ENCODE results near the gene TUBB4B.

TUBB4B gene

DNA sequence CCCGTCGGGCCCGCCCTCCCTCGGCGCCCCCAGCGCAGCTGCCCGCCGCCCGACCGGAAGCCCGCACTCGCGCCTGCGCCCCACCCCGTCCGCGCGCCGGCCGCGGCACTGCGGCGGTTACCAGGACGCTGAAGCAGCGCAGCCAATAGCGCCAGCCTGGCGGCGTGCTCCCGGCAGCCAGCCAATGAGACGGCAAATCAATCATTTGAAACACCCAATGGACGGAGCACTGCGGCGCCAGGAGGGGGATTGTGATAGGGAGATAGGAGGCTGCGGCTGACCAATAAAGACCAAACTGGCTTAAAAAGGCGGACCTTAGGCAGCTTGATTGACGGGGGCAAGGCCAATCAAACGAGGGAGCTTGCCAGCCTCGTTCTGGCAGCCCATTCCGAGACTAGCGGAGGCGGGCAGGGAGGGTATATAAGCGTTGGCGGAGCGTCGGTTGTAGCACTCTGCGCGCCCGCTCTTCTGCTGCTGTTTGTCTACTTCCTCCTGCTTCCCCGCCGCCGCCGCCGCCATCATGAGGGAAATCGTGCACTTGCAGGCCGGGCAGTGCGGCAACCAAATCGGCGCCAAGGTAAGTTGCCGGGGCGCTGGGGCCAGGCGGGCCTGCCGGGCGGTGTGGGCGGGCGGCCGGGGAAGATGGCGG lies at the start of gene TUBB4B:
Gene TUBB4B (plus strand): TSS at position 447 of the 649 bp plus-strand sequence. CDS start 74 bp downstream, at position 521.
- peak; percentile 99 for DNase-seq

DNA sequence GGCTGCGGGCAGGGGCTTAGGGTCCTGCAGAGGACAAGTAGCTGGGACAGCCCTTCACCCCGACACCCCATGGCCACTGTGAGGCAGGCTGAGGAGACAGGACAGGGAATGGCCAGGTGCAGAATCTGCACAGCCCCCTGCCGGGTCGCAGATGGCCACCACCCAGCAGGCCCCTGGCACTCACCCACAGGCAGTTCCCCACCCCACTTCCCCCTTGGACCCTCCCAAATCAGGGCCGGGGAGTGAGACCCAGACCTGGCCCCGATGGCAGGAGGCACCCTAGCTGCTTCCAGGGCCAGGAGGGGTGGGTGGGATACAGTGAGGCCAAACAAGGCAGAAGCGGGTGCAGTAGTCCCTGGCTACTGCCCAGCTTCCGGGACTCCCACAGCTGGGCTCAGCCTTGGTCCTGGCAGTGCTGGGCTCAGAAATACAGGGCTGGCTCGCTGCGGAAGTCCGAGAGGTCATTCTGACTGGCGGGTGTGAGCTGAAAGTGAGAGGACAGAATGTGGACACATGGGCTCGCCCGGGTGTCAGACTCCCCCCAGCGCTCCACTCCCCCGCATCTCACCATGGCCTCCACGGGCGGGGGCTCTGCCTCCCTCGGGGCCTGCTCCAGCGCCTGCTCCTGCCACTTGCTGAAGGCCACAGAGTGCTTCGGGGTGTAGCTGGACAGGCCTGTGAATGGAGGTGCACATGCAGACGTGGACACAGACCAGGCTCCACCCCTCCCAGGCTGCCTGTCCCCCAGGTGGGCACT lies 49.2 kb upstream of the TUBB4B start:
- no peak for DNase-seq

DNA sequence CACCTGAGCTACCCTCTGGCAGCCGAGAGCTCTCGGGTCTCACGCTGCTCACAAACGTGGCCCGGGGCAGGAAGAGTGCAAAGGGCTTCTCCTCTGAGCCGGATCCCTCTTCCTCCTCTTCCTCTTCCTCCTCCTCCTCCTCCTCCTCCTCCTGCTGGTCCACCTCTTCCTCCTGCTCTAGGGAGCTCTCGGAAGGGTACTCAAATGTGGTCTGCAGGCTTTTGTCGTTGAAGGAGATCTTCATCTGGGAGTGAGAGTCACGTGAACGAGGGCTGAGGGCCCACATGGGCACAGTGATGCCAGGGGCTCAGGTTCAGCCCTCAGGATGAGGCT lies 48.7 kb upstream of the TUBB4B start:
- DNase-seq: no peak

DNA sequence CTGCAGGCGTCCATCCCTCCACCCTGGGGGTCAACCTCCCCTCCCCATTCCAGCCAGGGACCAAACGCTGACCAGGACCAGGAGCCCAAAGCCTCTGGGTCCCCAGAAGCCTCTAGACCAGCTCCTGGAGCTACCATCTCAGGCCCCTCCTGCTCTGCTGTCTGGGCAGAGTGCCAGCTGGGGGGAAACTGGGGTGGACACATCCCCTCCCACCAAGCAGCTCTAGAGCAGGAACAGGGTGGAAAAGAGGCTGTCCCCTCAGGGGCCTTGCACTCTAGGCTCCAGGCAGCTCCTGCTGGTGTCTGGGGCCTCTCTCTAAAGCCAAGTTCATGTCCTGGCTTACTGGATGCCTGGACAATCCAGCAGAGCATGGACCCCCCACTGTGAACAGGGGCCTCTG lies 48.2 kb upstream of the TUBB4B start:
- DNase-seq: no peak

DNA sequence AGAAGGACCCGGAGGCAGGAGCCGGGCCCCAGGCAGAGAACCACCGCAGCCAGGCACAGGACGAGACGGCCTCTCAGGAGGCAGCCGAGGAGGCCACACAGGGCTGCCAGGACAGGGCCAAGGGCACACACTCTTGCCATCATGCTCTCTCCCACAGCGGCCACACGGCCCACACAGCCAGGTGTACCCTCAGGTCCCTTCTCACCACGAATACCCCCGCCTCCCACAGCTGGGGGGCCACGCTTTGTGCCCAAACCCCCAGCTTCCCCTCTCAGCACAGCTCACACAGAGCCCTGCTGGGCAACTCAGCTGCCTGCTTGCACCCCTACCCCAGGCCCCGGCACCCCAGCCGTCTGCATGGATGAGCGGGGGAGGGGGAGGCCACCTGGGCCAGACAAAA lies 47.3 kb upstream of the TUBB4B start:
- DNase-seq: no peak

DNA sequence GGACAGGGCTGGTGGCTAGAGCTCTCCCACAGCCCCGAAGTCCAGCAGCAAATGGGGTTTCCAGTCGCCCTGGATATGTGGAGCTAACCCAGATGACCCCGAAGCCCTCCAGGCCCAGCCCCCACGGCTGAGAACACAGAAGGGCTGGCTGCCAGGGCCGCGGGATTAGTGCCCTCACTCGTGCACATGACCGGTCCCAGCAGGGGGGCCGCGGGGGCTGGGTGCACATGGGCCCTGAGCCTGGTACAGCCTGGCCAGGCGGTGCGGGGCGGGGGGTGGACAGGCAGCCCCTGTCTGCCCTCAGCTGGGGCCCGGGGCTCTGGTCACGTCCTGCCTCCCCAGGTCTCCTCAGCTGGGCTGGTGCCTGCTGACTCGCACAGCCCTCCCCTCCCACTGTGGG lies 46.7 kb upstream of the TUBB4B start:
- DNase-seq: no peak

DNA sequence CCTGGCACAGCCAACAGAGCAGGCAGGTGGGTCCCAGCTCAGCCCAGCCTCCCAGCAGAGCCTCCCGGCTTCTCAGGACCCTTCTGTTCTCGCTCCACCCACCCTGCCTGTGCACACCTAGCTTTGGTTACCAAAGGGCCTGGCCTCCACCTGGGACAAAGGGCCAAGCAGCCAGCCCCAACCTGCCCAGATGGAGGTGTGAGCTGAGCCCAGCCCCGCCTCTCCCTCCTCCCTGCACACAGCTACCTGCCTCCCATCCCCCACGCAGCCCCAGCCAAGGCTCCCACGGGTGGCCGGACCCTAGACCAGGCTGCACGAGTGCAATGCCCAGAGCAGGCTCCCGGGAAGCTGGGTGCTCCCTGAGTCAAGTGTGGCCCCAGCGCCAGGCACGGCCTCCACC lies 46.2 kb upstream of the TUBB4B start:
- no peak for DNase-seq

DNA sequence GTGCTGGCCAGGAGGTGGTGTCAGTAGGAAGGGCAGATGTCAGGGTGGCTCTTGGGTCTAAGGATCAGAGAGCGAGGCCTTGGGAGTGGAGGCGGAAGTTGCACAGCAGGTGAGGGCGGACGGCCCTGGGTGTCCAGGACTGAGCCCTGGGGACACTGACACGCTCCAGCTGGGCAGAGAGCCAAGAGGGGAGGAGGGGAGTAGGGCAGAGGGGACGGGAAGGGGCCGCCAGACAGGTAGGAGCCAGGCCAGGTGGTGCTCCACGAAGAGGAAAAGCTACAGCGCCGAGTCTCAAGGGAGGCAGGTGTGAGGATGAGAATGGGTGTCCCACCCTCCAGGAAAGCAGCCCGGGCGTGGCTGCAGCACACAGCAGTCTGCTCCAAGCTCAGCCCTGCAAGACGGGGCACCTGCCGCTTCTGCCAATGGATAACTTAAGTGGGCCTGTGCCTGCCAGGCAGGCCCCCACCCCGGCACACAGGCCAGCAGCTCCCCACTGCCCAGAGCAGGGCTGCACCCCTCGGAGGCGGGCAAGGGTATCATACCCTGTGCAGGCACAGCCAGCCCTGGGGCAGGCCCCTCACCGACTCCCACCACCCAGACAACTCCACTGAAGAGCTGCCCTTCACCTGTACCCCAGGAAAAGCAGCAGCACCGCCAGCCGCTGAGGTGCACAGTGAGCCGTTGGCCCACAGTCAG lies 45.4 kb upstream of the TUBB4B start:
- DNase-seq: no peak

DNA sequence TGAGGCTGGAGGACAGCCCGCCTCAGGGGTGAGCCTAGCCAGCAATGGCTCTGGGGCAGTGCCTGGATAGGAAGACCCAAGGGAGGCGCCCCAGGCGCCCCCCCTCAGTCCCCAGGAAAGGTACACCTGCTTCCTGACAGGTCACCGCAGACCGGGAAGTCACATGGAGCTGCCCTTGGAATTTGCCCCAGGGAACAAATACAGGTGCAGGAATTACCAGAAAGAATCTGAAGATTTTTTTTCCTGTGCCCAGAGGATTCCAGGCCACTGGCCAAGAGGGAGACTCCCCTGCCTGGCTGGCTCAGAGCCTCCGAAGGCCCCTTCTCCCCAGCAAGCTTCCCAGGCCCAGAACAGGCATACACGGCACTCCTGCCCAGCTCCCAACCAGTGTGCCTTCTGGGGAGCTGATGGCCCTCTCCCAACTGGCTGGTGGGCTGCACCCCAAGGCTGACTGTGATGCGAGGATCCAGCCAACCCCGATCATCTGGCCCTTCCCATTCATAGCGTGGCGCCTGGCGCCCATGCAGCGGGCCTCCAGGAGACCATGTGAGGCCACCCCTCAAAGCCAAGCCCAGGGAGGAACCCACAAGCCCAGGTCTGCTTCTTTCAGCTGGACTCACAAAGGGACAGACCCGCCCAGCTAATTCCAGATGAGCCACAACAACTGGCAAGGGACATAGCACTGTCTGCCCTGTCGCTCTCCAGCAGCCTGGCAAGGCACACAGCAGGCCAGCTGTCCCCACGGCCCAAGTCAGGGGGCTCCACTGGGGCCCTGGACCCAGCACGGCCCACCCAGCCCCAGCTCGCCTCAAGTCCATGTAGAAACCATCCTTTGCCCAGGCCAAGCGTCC lies 42.8 kb upstream of the TUBB4B start:
- DNase-seq: no peak

DNA sequence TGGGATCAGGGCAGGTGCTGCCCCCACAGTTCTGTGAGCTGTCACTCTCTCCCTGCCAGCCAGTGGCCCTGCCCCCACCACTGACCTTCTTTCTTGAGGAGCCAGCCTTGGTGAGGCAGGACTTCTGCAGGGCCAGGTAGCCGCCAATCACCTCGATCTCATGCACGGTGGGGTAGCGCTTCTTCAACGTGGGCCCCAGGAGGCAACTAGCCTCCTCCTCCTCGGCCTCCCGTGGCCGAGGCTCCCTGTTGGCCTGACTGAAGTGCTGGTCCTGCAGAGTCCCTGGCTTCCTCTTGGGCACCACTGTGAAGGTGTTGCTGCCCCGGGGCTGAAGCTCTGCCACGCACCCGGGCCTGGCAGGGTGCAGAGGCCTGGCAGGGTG lies 42.2 kb upstream of the TUBB4B start:
- DNase-seq: no peak

DNA sequence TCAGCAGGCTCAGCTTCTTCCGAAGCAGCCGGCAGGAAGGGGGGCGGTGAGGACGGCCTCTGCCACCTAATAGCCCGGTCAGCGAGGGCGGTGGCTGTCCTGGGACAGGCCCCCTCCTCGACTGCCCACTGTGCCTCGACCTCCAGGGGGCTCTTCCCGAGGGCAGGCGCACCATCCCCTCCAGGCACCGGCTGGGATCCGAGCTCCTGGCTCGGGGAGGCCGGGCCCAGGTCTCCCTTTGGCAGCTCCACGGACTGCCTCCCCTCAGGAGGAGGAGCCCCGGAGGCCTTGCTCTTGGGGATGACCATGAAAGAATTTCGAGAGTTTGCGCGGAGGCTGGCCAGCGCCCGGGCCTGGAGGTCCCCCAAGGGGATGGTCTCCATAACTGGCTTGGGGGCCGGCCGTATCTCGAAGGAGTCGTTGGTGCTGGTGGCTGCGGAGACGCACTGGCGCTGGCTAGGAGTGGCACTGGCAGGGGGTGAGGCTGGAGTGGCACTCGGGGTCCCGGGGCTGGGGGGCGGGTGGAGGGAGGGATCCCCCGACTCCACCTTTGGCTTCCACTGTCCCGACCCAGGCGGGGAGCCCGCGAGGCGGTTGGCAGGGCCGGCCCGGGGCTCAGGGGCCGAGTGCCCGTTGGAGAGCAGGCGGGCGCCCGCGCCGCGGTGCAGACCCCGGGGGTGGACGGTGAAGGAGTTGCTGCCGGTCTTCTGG lies 41.5 kb upstream of the TUBB4B start:
- DNase-seq: no peak

DNA sequence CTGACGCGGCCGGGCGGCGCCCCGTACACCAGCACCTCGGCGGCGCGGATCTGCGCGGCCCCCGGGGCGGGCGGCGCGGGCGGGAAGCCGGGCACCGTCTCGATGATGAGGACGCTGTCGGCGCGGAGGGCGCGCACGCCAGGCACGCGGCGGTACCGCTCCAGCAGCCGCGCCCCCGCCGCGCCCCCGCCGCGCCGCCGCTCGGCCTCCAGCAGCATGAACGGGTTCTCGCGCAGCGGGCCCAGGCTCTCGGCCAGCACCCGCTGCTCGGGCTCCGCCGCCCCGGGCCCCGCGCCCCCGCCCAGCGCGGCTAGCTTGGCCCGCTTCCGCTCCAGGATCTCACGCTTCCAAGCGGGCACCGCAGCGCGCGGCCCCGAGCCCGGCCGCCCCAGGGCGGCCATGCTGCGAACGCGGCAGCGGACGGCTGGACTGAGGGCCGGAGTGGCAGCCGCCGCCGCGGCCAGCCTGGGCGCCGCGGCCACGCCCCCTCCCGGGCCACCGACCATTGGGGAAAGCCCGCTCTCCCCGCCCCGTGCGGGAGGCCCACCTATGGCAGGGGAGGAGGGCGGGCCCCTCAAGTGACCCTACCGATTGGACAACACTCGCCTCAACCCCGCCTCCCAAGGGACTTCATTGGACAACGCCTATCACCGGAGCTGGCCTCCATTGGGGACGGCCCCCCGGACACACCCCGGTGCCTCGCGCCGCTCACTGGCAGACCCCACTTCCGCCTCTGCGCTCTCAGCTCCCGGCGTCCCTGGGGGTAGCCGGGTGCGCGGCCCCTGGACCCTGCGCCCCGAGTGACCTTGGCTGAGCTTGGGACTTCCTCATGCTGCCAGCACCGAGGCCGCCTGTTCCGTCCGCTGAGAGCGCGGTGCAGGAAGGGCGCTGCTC lies 40.5 kb upstream of the TUBB4B start, which contains the start of gene TPRN:
Gene TPRN (minus strand): TSS at position 431 of the 894 bp plus-strand sequence. CDS start 30 bp downstream, at position 401.
- peak; percentile 97 for DNase-seq

DNA sequence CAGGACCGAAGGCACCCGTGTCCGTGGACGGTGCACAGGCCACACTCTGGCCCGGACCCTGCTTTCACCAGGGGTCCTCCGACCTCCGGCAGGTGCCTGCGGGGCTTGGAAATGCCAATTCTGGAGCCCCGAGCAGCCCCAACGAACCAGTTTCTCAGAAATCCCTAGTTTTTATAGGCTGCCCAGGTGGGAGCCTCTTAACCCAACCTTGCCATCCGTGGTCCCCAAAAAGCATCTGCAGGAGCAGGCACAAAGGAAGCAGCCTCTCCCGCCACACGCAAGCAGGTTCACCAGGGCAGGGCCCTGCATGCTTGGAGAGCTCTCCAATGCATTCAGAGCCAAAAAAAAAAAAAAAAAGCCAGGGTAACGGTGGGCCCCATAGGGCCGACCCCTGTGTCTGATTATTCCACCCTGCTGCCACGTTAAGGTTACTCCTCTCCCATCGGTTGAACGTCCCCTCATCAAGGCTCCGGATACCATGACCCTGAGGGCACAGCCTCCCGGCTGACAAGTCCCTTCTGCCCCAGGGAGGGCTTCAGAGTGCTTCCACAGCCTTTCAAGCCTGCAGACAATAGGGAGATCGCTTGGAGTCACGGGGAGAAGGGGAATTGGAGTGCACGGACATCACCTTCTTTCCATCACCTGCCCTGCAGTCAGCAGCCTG lies 39.8 kb upstream of the TUBB4B start:
- DNase-seq: no peak

DNA sequence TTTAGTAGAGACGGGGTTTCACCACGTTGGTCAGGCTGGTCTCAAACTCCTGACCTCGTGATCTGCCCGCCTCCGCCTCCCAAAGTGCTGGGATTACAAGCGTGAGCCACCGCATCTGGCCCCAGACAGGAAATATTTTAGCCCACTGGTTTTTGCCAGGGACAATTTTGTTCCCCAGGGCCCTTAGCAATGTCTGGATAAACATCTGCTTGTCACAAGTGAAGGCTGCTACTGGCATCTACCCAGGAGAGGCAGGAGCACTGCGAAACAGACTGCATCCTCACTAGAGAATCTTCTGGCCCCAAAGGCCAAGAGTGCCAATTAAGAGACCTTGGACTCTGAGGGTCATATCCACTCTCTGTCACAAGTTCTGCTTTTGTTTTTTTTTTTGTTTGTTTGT lies 38.1 kb upstream of the TUBB4B start:
- DNase-seq: no peak

DNA sequence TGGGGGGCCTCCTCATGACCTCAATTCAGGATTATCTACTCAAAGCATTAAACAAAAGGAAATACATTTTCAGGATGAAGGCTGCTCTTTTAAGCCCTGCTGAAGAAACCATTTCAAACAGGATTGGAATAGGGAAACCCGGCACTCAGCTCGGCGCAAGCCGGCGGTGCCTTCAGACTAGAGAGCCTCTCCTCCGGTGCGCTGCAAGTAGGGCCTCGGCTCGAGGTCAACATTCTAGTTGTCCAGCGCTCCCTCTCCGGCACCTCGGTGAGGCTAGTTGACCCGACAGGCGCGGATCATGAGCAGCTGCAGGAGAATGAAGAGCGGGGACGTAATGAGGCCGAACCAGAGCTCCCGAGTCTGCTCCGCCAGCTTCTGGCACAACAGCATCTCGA lies 36.4 kb upstream of the TUBB4B start:
- no peak for DNase-seq

DNA sequence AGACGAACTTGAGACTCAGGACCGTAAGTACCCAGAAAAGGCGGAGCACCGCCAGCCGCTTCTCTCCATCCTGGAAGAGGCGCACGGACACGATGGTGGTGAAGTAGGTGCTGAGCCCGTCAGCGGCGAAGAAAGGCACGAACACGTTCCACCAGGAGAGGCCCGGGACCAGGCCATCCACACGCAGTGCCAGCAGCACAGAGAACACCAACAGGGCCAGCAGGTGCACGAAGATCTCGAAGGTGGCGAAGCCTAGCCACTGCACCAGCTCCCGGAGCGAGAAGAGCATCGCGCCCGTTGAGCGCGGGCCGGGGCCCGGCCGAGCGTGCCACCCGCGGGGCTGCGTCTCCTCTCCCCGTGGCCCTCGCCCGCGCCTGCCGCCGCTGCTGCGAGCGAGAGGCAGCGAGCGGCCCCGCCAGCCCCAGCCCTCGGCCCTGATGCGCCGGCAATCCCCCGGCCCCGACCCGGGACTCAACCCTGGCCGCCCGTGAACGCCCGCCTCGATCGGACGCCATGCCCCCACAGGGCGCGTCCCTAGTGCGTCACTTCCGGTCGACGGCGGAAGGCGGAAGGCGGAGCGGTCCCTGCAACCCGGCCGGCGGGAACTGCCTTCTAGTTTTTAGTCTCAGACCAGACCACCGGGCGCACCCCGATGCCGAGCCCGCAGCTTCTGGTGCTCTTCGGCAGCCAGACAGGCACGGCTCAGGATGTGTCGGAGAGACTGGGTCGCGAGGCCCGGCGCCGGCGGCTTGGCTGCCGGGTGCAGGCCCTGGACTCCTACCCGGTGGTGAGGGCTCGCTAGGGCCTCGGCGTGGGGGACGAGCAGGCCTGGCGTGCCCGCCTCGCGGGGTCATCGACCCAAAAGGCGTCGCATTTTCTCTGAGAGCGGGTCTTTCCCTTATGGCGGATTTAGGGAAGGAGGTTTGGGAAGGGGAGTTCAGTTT lies 35.7 kb upstream of the TUBB4B start, which contains the start of the genes NDOR1 and TMEM203:
Gene NDOR1 (plus strand): TSS at position 575 of the 944 bp plus-strand sequence. CDS start 78 bp downstream, at position 653.
Gene TMEM203 (minus strand): TSS at position 523 of the 944 bp plus-strand sequence. CDS start 234 bp downstream, at position 289.
- DNase-seq: peak; percentile 51

DNA sequence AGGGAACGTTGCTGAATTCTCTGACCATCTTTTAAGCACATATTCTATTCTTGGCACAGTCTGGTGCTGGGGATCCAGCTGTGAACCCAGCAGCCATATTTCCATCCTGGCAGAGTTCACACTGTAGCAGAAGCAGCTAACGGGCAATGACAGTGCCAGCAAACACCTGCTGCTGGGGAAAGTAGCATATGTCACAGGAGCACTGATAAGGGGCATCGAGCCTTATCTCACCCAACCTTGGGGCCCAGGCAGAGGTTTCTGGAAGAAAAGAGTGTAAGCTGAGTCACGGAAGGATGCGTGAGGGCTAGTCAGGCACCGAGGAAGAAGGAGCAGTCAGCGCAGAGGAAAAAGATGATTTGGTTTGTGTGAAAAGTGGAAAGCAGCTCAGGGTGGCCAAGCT lies 34.5 kb upstream of the TUBB4B start:
- no peak for DNase-seq

DNA sequence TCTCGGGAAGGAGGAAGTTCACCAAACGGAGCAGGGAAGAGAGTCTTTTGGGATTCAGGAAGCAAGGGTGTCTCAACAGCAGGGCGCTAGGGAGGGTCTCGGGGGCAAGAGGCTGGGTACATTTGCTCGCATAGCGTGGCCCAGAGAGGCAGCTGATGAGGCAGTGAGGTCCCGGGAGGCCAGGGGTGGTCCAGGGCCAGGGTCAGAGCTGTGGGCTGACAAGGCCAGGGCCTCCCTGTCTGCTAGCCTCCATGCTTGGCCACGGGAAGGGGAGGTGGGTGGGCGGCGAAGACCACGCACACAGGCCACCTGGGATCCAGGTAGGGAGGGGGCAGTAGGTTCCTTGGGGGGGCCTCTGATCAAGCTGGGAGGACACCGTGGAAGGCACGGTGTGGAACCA lies 29.6 kb upstream of the TUBB4B start:
- no peak for DNase-seq

DNA sequence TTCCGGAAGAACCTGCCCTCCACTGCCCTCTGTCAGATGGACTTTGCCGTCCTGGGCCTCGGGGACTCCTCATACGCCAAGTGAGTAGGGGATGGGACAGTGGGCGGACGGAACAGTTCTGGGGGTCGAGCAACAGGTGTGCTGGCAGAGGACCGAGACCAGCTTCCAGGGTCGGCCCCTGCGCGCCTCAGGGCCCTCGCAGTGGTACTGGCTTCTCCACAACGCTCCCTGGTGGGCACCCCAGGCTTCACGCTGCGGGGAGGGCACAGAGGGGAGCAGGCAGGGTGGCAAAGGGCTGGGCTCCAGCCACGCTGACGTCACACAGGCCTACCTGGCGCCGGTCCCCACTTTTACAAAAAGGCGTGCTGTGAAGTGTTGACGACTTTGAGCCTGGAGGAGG lies 28.6 kb upstream of the TUBB4B start:
- no peak for DNase-seq

All from NCI-H1694 (cell line).